ENCODE data around the gene CADPS2.

Gene CADPS2

GRCh38 chr7:122364761-122365280, 521.4 kb downstream of the CADPS2 start:
- H3K9me3 ChIP-seq (ENCODE audit: insufficient read depth, low read length) = no peaks in the 10 kb centered on the region
- H3K9me2 ChIP-seq (replicated peaks; ENCODE audit: insufficient read depth, low read length) = no peaks in the 10 kb centered on the region
- H3K79me2 ChIP-seq (ENCODE audit: insufficient read depth, low read length) = no peaks in the 10 kb centered on the region
- TF ChIP-seq EZH2phosphoT487 (conservative IDR thresholded peaks at IDR 0.05; ENCODE audit: low read length) (no peak), CTCF (IDR thresholded peaks at IDR 0.05; ENCODE audit: insufficient read depth, low read length, poor library complexity, severe bottlenecking) (no peak)
- H4K20me1 ChIP-seq (ENCODE audit: low read depth, low read length) = no peaks in the 10 kb centered on the region
- no peak overlapping the region for H3K4me2 ChIP-seq (ENCODE audit: low read depth, low read length, poor library complexity, severe bottlenecking)
- H2AFZ ChIP-seq (ENCODE audit: low read depth, low read length, severe bottlenecking) = no peak overlapping the region
- H3K36me3 ChIP-seq (ENCODE audit: low read length) = no peaks in the 10 kb centered on the region
- H3K27ac ChIP-seq (ENCODE audit: low read depth, low read length) = no peak overlapping the region
- H3K27me3 ChIP-seq (ENCODE audit: low read length) = no peaks in the 10 kb centered on the region
- no peaks in the 10 kb centered on the region for H3F3A ChIP-seq (ENCODE audit: insufficient read depth)
- no peak overlapping the region for H3K9ac ChIP-seq (ENCODE audit: low read length)
- H3K4me3 ChIP-seq (ENCODE audit: insufficient read depth, low read length, poor library complexity, severe bottlenecking) = no peak overlapping the region

- Histone ChIP-seq H3K9me2 (replicated peaks; ENCODE audit: insufficient read depth, low read length) (no peaks in the 10 kb centered on the region), H3F3A (ENCODE audit: insufficient read depth) (no peaks in the 10 kb centered on the region)
These were observed 523.1 kb downstream of the CADPS2 start for GRCh38 chr7:122363144-122363543.

GRCh38 chr7:122362473-122362872, 523.8 kb downstream of the CADPS2 start:
- no peak overlapping the region for H3K9ac ChIP-seq (ENCODE audit: low read length)
- no peak overlapping the region for H3K4me3 ChIP-seq (ENCODE audit: insufficient read depth, low read length, poor library complexity, severe bottlenecking)
- H3K9me2 ChIP-seq (replicated peaks; ENCODE audit: insufficient read depth, low read length) = no peaks in the 10 kb centered on the region
- no peaks in the 10 kb centered on the region for H3K36me3 ChIP-seq (ENCODE audit: low read length)
- no peaks in the 10 kb centered on the region for H4K20me1 ChIP-seq (ENCODE audit: low read depth, low read length)
- H3K27ac ChIP-seq (ENCODE audit: low read depth, low read length) = no peak overlapping the region
- TF ChIP-seq EZH2phosphoT487 (conservative IDR thresholded peaks at IDR 0.05; ENCODE audit: low read length) = no peak
- TF ChIP-seq CTCF (IDR thresholded peaks at IDR 0.05; ENCODE audit: insufficient read depth, low read length, poor library complexity, severe bottlenecking) = no peak
- no peaks in the 10 kb centered on the region for H3F3A ChIP-seq (ENCODE audit: insufficient read depth)
- H3K9me3 ChIP-seq (ENCODE audit: insufficient read depth, low read length) = no peaks in the 10 kb centered on the region
- no peaks in the 10 kb centered on the region for H3K79me2 ChIP-seq (ENCODE audit: insufficient read depth, low read length)
- no peak overlapping the region for H3K4me2 ChIP-seq (ENCODE audit: low read depth, low read length, poor library complexity, severe bottlenecking)
- H3K27me3 ChIP-seq (ENCODE audit: low read length) = no peaks in the 10 kb centered on the region
- no peak overlapping the region for H2AFZ ChIP-seq (ENCODE audit: low read depth, low read length, severe bottlenecking)

More at GRCh38 chr7:122363144-122363543, 523.1 kb downstream of the CADPS2 start:
- Histone ChIP-seq H3K9me3 (ENCODE audit: insufficient read depth, low read length) (no peaks in the 10 kb centered on the region), H3K27ac (ENCODE audit: low read depth, low read length) (no peak overlapping the region), H4K20me1 (ENCODE audit: low read depth, low read length) (no peaks in the 10 kb centered on the region), H3K4me2 (ENCODE audit: low read depth, low read length, poor library complexity, severe bottlenecking) (no peak overlapping the region), H3K9ac (ENCODE audit: low read length) (no peak overlapping the region), H3K36me3 (ENCODE audit: low read length) (no peaks in the 10 kb centered on the region), H2AFZ (ENCODE audit: low read depth, low read length, severe bottlenecking) (no peak overlapping the region), H3K79me2 (ENCODE audit: insufficient read depth, low read length) (no peaks in the 10 kb centered on the region), H3K4me3 (ENCODE audit: insufficient read depth, low read length, poor library complexity, severe bottlenecking) (no peak overlapping the region), H3K27me3 (ENCODE audit: low read length) (no peaks in the 10 kb centered on the region)
- TF ChIP-seq EZH2phosphoT487 (conservative IDR thresholded peaks at IDR 0.05; ENCODE audit: low read length) (no peak), CTCF (IDR thresholded peaks at IDR 0.05; ENCODE audit: insufficient read depth, low read length, poor library complexity, severe bottlenecking) (no peak)
